ENCODE measurements around the gene ADAMTSL2.
A peak's percentile ranks its signal among the peaks of the same experiment; 100 is the strongest.

Gene ADAMTSL2

GRCh38 chr9:133534346-133535291, at the start of gene ADAMTSL2:
Gene ADAMTSL2 (plus strand): TSS chr9:133534704. CDS start chr9:133536713, 2,009 bp downstream.
- H3K9ac ChIP-seq (ENCODE audit: low read length): peak within 1 kb of the TSS; percentile 39
- no peak within 1 kb of the TSS for H3K4me3 ChIP-seq (ENCODE audit: low read length)

GRCh38 chr9:133485531-133486260, 48.8 kb upstream of the ADAMTSL2 start:
- H3K9me3 ChIP-seq (ENCODE audit: control insufficient read depth, low read length): no peaks in the 10 kb centered on the region
- H3K4me3 ChIP-seq (ENCODE audit: low read length): no peak overlapping the region
- no peak overlapping the region for H3K9ac ChIP-seq (ENCODE audit: low read length)
- no peaks in the 10 kb centered on the region for H3K36me3 ChIP-seq (ENCODE audit: control insufficient read depth, insufficient read depth, low read length)
- H3K4me1 ChIP-seq (ENCODE audit: control insufficient read depth, insufficient read depth, low read length): peaks cover 5% of the 10 kb centered on the region
- no peaks in the 10 kb centered on the region for H3K27me3 ChIP-seq (ENCODE audit: control insufficient read depth, insufficient read depth, low read length)

More at GRCh38 chr9:133534346-133535291, at the start of gene ADAMTSL2:
- H3K27me3 ChIP-seq (ENCODE audit: control insufficient read depth, insufficient read depth, low read length): peaks cover 28% of the 10 kb centered on the region
- H3K36me3 ChIP-seq (ENCODE audit: control insufficient read depth, insufficient read depth, low read length): no peaks in the 10 kb centered on the region
- no peaks in the 10 kb centered on the region for H3K4me1 ChIP-seq (ENCODE audit: control insufficient read depth, insufficient read depth, low read length)
- H3K9me3 ChIP-seq (ENCODE audit: control insufficient read depth, low read length): no peaks in the 10 kb centered on the region

GRCh38 chr9:133487331-133487725, 47.2 kb upstream of the ADAMTSL2 start:
- Histone ChIP-seq H3K9me3 (ENCODE audit: control insufficient read depth, low read length) (no peaks in the 10 kb centered on the region), H3K36me3 (ENCODE audit: control insufficient read depth, insufficient read depth, low read length) (no peaks in the 10 kb centered on the region)

GRCh38 chr9:133488686-133489252, 45.7 kb upstream of the ADAMTSL2 start:
- Histone ChIP-seq H3K9me3 (ENCODE audit: control insufficient read depth, low read length) (no peaks in the 10 kb centered on the region), H3K27me3 (ENCODE audit: control insufficient read depth, insufficient read depth, low read length) (no peaks in the 10 kb centered on the region), H3K4me3 (ENCODE audit: low read length) (no peak overlapping the region), H3K4me1 (ENCODE audit: control insufficient read depth, insufficient read depth, low read length) (peaks cover 5% of the 10 kb centered on the region), H3K36me3 (ENCODE audit: control insufficient read depth, insufficient read depth, low read length) (no peaks in the 10 kb centered on the region), H3K9ac (ENCODE audit: low read length) (no peak overlapping the region)

More at GRCh38 chr9:133487331-133487725, 47.2 kb upstream of the ADAMTSL2 start:
- Histone ChIP-seq H3K4me1 (ENCODE audit: control insufficient read depth, insufficient read depth, low read length) (peaks cover 5% of the 10 kb centered on the region), H3K4me3 (ENCODE audit: low read length) (no peak overlapping the region), H3K9ac (ENCODE audit: low read length) (no peak overlapping the region), H3K27me3 (ENCODE audit: control insufficient read depth, insufficient read depth, low read length) (no peaks in the 10 kb centered on the region)

GRCh38 chr9:133489253-133490190, 45.0 kb upstream of the ADAMTSL2 start:
- Histone ChIP-seq H3K9ac (ENCODE audit: low read length) (no peak overlapping the region), H3K4me1 (ENCODE audit: control insufficient read depth, insufficient read depth, low read length) (peaks cover 5% of the 10 kb centered on the region), H3K4me3 (ENCODE audit: low read length) (no peak overlapping the region), H3K9me3 (ENCODE audit: control insufficient read depth, low read length) (no peaks in the 10 kb centered on the region), H3K27me3 (ENCODE audit: control insufficient read depth, insufficient read depth, low read length) (no peaks in the 10 kb centered on the region), H3K36me3 (ENCODE audit: control insufficient read depth, insufficient read depth, low read length) (no peaks in the 10 kb centered on the region)

- H3K9ac ChIP-seq (ENCODE audit: low read length): no peak overlapping the region
- peaks cover 5% of the 10 kb centered on the region for H3K4me1 ChIP-seq (ENCODE audit: control insufficient read depth, insufficient read depth, low read length)
- no peak overlapping the region for H3K4me3 ChIP-seq (ENCODE audit: low read length)
- H3K27me3 ChIP-seq (ENCODE audit: control insufficient read depth, insufficient read depth, low read length): no peaks in the 10 kb centered on the region
- H3K9me3 ChIP-seq (ENCODE audit: control insufficient read depth, low read length): no peaks in the 10 kb centered on the region
- no peaks in the 10 kb centered on the region for H3K36me3 ChIP-seq (ENCODE audit: control insufficient read depth, insufficient read depth, low read length)
These were observed 44.3 kb upstream of the ADAMTSL2 start for GRCh38 chr9:133490201-133490681.

GRCh38 chr9:133490865-133491655, 43.4 kb upstream of the ADAMTSL2 start:
- no peak overlapping the region for H3K4me3 ChIP-seq (ENCODE audit: low read length)
- H3K27me3 ChIP-seq (ENCODE audit: control insufficient read depth, insufficient read depth, low read length): peaks cover 4% of the 10 kb centered on the region
- H3K9ac ChIP-seq (ENCODE audit: low read length): no peak overlapping the region
- H3K9me3 ChIP-seq (ENCODE audit: control insufficient read depth, low read length): no peaks in the 10 kb centered on the region
- H3K36me3 ChIP-seq (ENCODE audit: control insufficient read depth, insufficient read depth, low read length): no peaks in the 10 kb centered on the region
- peaks cover 2% of the 10 kb centered on the region for H3K4me1 ChIP-seq (ENCODE audit: control insufficient read depth, insufficient read depth, low read length)

- no peak overlapping the region for H3K9ac ChIP-seq (ENCODE audit: low read length)
- H3K36me3 ChIP-seq (ENCODE audit: control insufficient read depth, insufficient read depth, low read length): no peaks in the 10 kb centered on the region
- no peaks in the 10 kb centered on the region for H3K9me3 ChIP-seq (ENCODE audit: control insufficient read depth, low read length)
- H3K4me3 ChIP-seq (ENCODE audit: low read length): no peak overlapping the region
- H3K4me1 ChIP-seq (ENCODE audit: control insufficient read depth, insufficient read depth, low read length): no peaks in the 10 kb centered on the region
- H3K27me3 ChIP-seq (ENCODE audit: control insufficient read depth, insufficient read depth, low read length): peaks cover 4% of the 10 kb centered on the region
These were observed 42.9 kb upstream of the ADAMTSL2 start for GRCh38 chr9:133491656-133491925.

GRCh38 chr9:133492061-133493021, 42.2 kb upstream of the ADAMTSL2 start:
- Histone ChIP-seq H3K9ac (ENCODE audit: low read length) (no peak overlapping the region), H3K27me3 (ENCODE audit: control insufficient read depth, insufficient read depth, low read length) (peaks cover 7% of the 10 kb centered on the region), H3K4me1 (ENCODE audit: control insufficient read depth, insufficient read depth, low read length) (no peaks in the 10 kb centered on the region), H3K4me3 (ENCODE audit: low read length) (no peak overlapping the region), H3K9me3 (ENCODE audit: control insufficient read depth, low read length) (no peaks in the 10 kb centered on the region), H3K36me3 (ENCODE audit: control insufficient read depth, insufficient read depth, low read length) (no peaks in the 10 kb centered on the region)

- H3K36me3 ChIP-seq (ENCODE audit: control insufficient read depth, insufficient read depth, low read length): no peaks in the 10 kb centered on the region
- H3K9ac ChIP-seq (ENCODE audit: low read length): no peak overlapping the region
- H3K4me3 ChIP-seq (ENCODE audit: low read length): no peak overlapping the region
- no peaks in the 10 kb centered on the region for H3K4me1 ChIP-seq (ENCODE audit: control insufficient read depth, insufficient read depth, low read length)
- peaks cover 7% of the 10 kb centered on the region for H3K27me3 ChIP-seq (ENCODE audit: control insufficient read depth, insufficient read depth, low read length)
- no peaks in the 10 kb centered on the region for H3K9me3 ChIP-seq (ENCODE audit: control insufficient read depth, low read length)
These were observed 41.1 kb upstream of the ADAMTSL2 start for GRCh38 chr9:133493428-133493827.
